ENCODE measurements around the gene NUBP2. TPM values are rescaled to one million over a fixed set of nuclear protein-coding genes. Genes with fewer than 3 reads are reported as not detected.

Gene NUBP2
- total RNA-seq, 4 donors from 2014 or later = 64.4 to 92.2 (median 80.6) TPM

GRCh38 chr16:1749152-1750117 is 33.3 kb upstream of the NUBP2 start:
- H3K4me3 ChIP-seq = no peak overlapping the region
- TF ChIP-seq POLR2AphosphoS5 (IDR thresholded peaks at IDR 0.05) = no peak
- no peak for TF ChIP-seq EP300 (IDR thresholded peaks at IDR 0.05)
- no peak for TF ChIP-seq POLR2A (IDR thresholded peaks at IDR 0.05)
- TF ChIP-seq CTCF (IDR thresholded peaks at IDR 0.05) = no peak
- no peaks in the 10 kb centered on the region for H3K4me1 ChIP-seq
- 94% methylated on average over 6 to 13 of the region's 29 CpGs for WGBS, 2 donors (ENCODE audit: low coverage in 1 of 2)
- peaks cover 0 to 99% of the 10 kb centered on the region in 2 donors for H3K36me3 ChIP-seq
- H3K27ac ChIP-seq = no peak overlapping the region
- H3K27me3 ChIP-seq = no peaks in the 10 kb centered on the region
- no peaks in the 10 kb centered on the region for H3K9me3 ChIP-seq
- no peak for ATAC-seq

- no peaks in the 10 kb centered on the region for H3K9me3 ChIP-seq
- ATAC-seq = no peak
- H3K4me1 ChIP-seq = no peaks in the 10 kb centered on the region
- no peaks in the 10 kb centered on the region for H3K27me3 ChIP-seq
- H3K27ac ChIP-seq = no peak overlapping the region
- peaks cover 0 to 98% of the 10 kb centered on the region in 2 donors for H3K36me3 ChIP-seq
- 100% methylated on average over 1 to 4 of the region's 16 CpGs for WGBS, 2 donors (ENCODE audit: low coverage in 1 of 2)
- TF ChIP-seq EP300 (IDR thresholded peaks at IDR 0.05) (no peak), POLR2A (IDR thresholded peaks at IDR 0.05) (no peak), POLR2AphosphoS5 (IDR thresholded peaks at IDR 0.05) (no peak), CTCF (IDR thresholded peaks at IDR 0.05) (no peak)
- no peak overlapping the region for H3K4me3 ChIP-seq
Observed at GRCh38 chr16:1751946-1752345, 30.8 kb upstream of the NUBP2 start.

GRCh38 chr16:1752853-1753252 is 29.9 kb upstream of the NUBP2 start:
- H3K9me3 ChIP-seq = no peaks in the 10 kb centered on the region
- H3K27me3 ChIP-seq = no peaks in the 10 kb centered on the region
- no peaks in the 10 kb centered on the region for H3K4me1 ChIP-seq
- ATAC-seq = no peak
- H3K27ac ChIP-seq = no peak overlapping the region
- no peak overlapping the region for H3K4me3 ChIP-seq
- WGBS, 2 donors (ENCODE audit: low coverage in 1 of 2) = 82 to 92% methylated on average over 10 to 13 of the region's 14 CpGs
- no peak for TF ChIP-seq POLR2A (IDR thresholded peaks at IDR 0.05)
- no peak for TF ChIP-seq EP300 (IDR thresholded peaks at IDR 0.05)
- TF ChIP-seq POLR2AphosphoS5 (IDR thresholded peaks at IDR 0.05) = no peak
- no peak for TF ChIP-seq CTCF (IDR thresholded peaks at IDR 0.05)
- H3K36me3 ChIP-seq = peaks cover 0 to 98% of the 10 kb centered on the region in 2 donors

- Histone ChIP-seq H3K9me3 (no peaks in the 10 kb centered on the region), H3K4me3 (no peak overlapping the region), H3K27ac (no peak overlapping the region), H3K4me1 (no peaks in the 10 kb centered on the region), H3K27me3 (no peaks in the 10 kb centered on the region), H3K36me3 (peaks cover 0 to 98% of the 10 kb centered on the region in 2 donors)
- no peak for ATAC-seq
- TF ChIP-seq EP300 (IDR thresholded peaks at IDR 0.05) = no peak
- no peak for TF ChIP-seq POLR2A (IDR thresholded peaks at IDR 0.05)
- no peak for TF ChIP-seq CTCF (IDR thresholded peaks at IDR 0.05)
- TF ChIP-seq POLR2AphosphoS5 (IDR thresholded peaks at IDR 0.05) = no peak
- WGBS, 2 donors (ENCODE audit: low coverage in 1 of 2) = 91 to 100% methylated on average over 2 to 8 of the region's 12 CpGs
Observed at GRCh38 chr16:1754204-1754603, 28.6 kb upstream of the NUBP2 start.

All from gastroesophageal sphincter (tissue), 4 donors.